SK-N-SH (cell line): ENCODE measurements around the gene ALOX5AP. TPM values are rescaled to one million over a fixed set of nuclear protein-coding genes. Genes with fewer than 3 reads are reported as not detected.
A peak's percentile ranks its signal among the peaks of the same experiment; 100 is the strongest.

ENCODE experiments used
- CTCF ChIA-PET: fragments of 300-600, 350-600 bp; formaldehyde crosslinking; extraction: SDS; loops from one replicate; lab custom pipeline; 2021; lab: Yijun Ruan, JAX
- POLR2A ChIA-PET: fragments of 350-600 bp; sonication (Branson Sonifier 250); formaldehyde crosslinking; extraction: SDS; loops from one replicate; lab custom pipeline; 2020; ENCODE audit warnings: antibody characterized with exemption, inconsistent platforms; lab: Yijun Ruan, JAX
- DNase-seq: peaks from one replicate; pipeline ENCODE4 v3.0.0; 2012
- H2AFZ ChIP-seq: fragments of 200-600 bp; sonication (generic); 2 replicates; pipeline ENCODE4 v1.8.1; 2016; ENCODE audit warnings: antibody characterized with exemption, mild to moderate bottlenecking, low read depth
- H3F3A ChIP-seq: fragments of 200-600 bp; sonication (generic); replicated peaks from 2 replicates; pipeline ENCODE3; 2016; ENCODE audit warnings: antibody characterized with exemption, mild to moderate bottlenecking; ENCODE audit not compliant: insufficient read depth
- H3K27ac ChIP-seq, 2 experiments: fragments of 200-500 bp in 1 of 2; fragments of 200-600 bp in 1 of 2; sonication (Bioruptor generic) in 1 of 2; sonication (generic), shearing (Covaris generic) in 1 of 2; 2 replicates each; pipeline versions ENCODE4 v1.5.1 to v1.6.1; 2014 to 2016; ENCODE audit warnings: low read depth in 2 of 2, inconsistent platforms in 1 of 2, low read length in 1 of 2, mild to moderate bottlenecking in 1 of 2, mixed read lengths in 1 of 2
- H3K27me3 ChIP-seq: fragments of 200-600 bp; sonication (generic), shearing (Covaris generic); 2 replicates; pipeline ENCODE4 v1.6.1; 2016; ENCODE audit warnings: mixed run types; ENCODE audit not compliant: insufficient read depth
- H3K36me3 ChIP-seq, 2 experiments: fragments of 200-500 bp in 1 of 2; fragments of 200-600 bp in 1 of 2; sonication (Bioruptor generic) in 1 of 2; sonication (generic) in 1 of 2; replicated peaks in 1 of 2; 2 replicates each; pipeline versions ENCODE3 to v1.5.1; 2014 to 2016; ENCODE audit warnings: low read length in 1 of 2, mild to moderate bottlenecking in 1 of 2; ENCODE audit not compliant: insufficient read depth in 2 of 2, control insufficient read depth in 1 of 2
- H3K4me1 ChIP-seq, 2 experiments: fragments of 200-500 bp in 1 of 2; fragments of 200-600 bp in 1 of 2; sonication (Bioruptor generic) in 1 of 2; sonication (generic), shearing (Covaris generic) in 1 of 2; 2 replicates each; pipeline versions ENCODE4 v1.5.1 to v1.6.1; 2014 to 2016; ENCODE audit warnings: low read depth in 1 of 2, low read length in 1 of 2, mixed run types in 1 of 2; ENCODE audit not compliant: insufficient read depth in 2 of 2, control insufficient read depth in 1 of 2
- H3K4me2 ChIP-seq: fragments of 200-600 bp; sonication (generic), shearing (Covaris generic); 2 replicates; pipeline ENCODE4 v1.6.1; 2017; ENCODE audit warnings: mixed run types
- H3K4me3 ChIP-seq, 2 experiments: fragments of 200-500 bp in 1 of 2; fragments of 200-600 bp in 1 of 2; sonication (Bioruptor generic) in 1 of 2; sonication (generic), shearing (Covaris generic) in 1 of 2; 2 replicates each; pipeline versions ENCODE4 v1.5.1 to v1.8.1; 2014 to 2016; ENCODE audit warnings: low read depth in 2 of 2, inconsistent platforms in 1 of 2, low read length in 1 of 2, mild to moderate bottlenecking in 1 of 2, mixed read lengths in 1 of 2, moderate library complexity in 1 of 2
- H3K79me2 ChIP-seq: fragments of 200-600 bp; sonication (generic); 2 replicates; pipeline ENCODE4 v1.8.1; 2017; ENCODE audit warnings: mild to moderate bottlenecking; ENCODE audit not compliant: insufficient read depth
- H3K9ac ChIP-seq: fragments of 200-600 bp; sonication (generic); 2 replicates; pipeline ENCODE4 v1.6.1; 2017; ENCODE audit warnings: mixed run types
- H3K9me2 ChIP-seq: fragments of 200-600 bp; sonication (generic); 2 replicates; pipeline ENCODE4 v1.6.1; 2017; ENCODE audit warnings: mixed run types
- H3K9me3 ChIP-seq: fragments of 200-600 bp; sonication (generic); 2 replicates; pipeline ENCODE4 v1.6.1; 2017; ENCODE audit warnings: mixed run types, mild to moderate bottlenecking, moderate library complexity
- H4K20me1 ChIP-seq: fragments of 200-600 bp; sonication (generic); 2 replicates; pipeline ENCODE4 v1.6.1; 2017; ENCODE audit warnings: mild to moderate bottlenecking, mixed run types; ENCODE audit not compliant: insufficient read depth
- CHD2 ChIP-seq: fragments of 150-350 bp; IDR thresholded peaks from 2 replicates; pipeline ENCODE4 v1.6.1; 2018; ENCODE audit warnings: low read length; ENCODE audit not compliant: partially characterized antibody
- IRF3 ChIP-seq: fragments of 150-350 bp; IDR thresholded peaks from 2 replicates; pipeline ENCODE4 v1.6.1; 2016; ENCODE audit warnings: mild to moderate bottlenecking, low read depth, low read length
- RAD21 ChIP-seq: IDR thresholded peaks from 2 replicates; pipeline ENCODE4 v1.6.1; 2012; ENCODE audit warnings: mild to moderate bottlenecking, low read length
- RCOR1 ChIP-seq: fragments of 150-350 bp; IDR thresholded peaks from 2 replicates; pipeline ENCODE4 v1.6.1; 2017; ENCODE audit warnings: antibody characterized with exemption, low read length
- SMC3 ChIP-seq: IDR thresholded peaks from 2 replicates; pipeline ENCODE4 v1.6.1; 2012; ENCODE audit warnings: low read depth, low read length, improper control_type of control experiment
- TAF1 ChIP-seq: IDR thresholded peaks from 2 replicates; pipeline ENCODE4 v1.6.1; 2012; ENCODE audit warnings: low read depth, mild to moderate bottlenecking, low read length, moderate library complexity, borderline replicate concordance
- TCF12 ChIP-seq: IDR thresholded peaks from 2 replicates; pipeline ENCODE4 v1.4.0; 2012
- WGBS: methylation state at CpG from one replicate; pipeline ENCODE4 v1.1.6; 2017; ENCODE audit warnings: low lambda C conversion rate; 5-methylcytosine and 5-hydroxymethylcytosine counted together
- polyA plus RNA-seq, 3 experiments: library from polyadenylated mRNA; depleted of rRNA; stranded (reverse); fragments of >200 nt; gene quantifications; 2 replicates each; pipeline ENCODE4 v1.2.3, GENCODE V29; 2012
- TF ChIP-seq, protein P1 (sequence below): IDR thresholded peaks from 2 replicates; pipeline ENCODE4 v1.6.1; 2012; ENCODE audit warnings: mild to moderate bottlenecking, low read depth, low read length, moderate library complexity
- TF ChIP-seq, protein P2 (sequence below): fragments of 200-600 bp; sonication (generic); IDR thresholded peaks from 2 replicates; pipeline ENCODE4 v1.6.1; 2017; ENCODE audit warnings: antibody characterized with exemption, mild to moderate bottlenecking, moderate library complexity
- TF ChIP-seq, protein P3 (sequence below): fragments of 150-350 bp; IDR thresholded peaks from 2 replicates; pipeline ENCODE4 v1.6.1; 2017; ENCODE audit warnings: antibody characterized with exemption, low read length, low read depth, borderline replicate concordance

ALOX5AP gene
- polyA plus RNA-seq, 1 of the 3 experiments (the other 2 are of a cell fraction): 1.3 TPM

- Histone ChIP-seq H3K9me3 (no peaks in the 10 kb centered on the region), H3K36me3 (no peaks in the 10 kb centered on the region), H2AFZ (peak overlapping the region; percentile 39; the same call in 1 of the 2 replicates), H4K20me1 (no peaks in the 10 kb centered on the region), H3K4me3 (peak overlapping the region in 1 of 2 experiments; percentile 17; a peak in 1 of 4 replicates), H3K27ac (no peak overlapping the region), H3K27me3 (no peaks in the 10 kb centered on the region), H3K9me2 (no peaks in the 10 kb centered on the region), H3K4me2 (no peak overlapping the region), H3K4me1 (peaks cover 19 to 24% of the 10 kb centered on the region in 2 experiments), H3F3A (peaks cover 16% of the 10 kb centered on the region), H3K79me2 (no peaks in the 10 kb centered on the region), H3K9ac (no peak overlapping the region)
- 39% methylated on average over 28 of the region's 32 CpGs for WGBS
- CTCF ChIA-PET: interaction anchor here (0.6 to 4.4 kb wide), 27 partner anchors 9 to 897 kb away, joined by 3 to 33 read pairs (median 5); partner anchors contain the start of gene USPL1
- POLR2A ChIA-PET: interaction anchor here (1.9 kb wide), 1 partner anchor 185 kb away, joined by 9 read pairs; the partner anchor contains the start of gene USPL1
- DNase-seq: peak; percentile 82
- peak; percentile 95 for TF ChIP-seq RAD21
- TF ChIP-seq TCF12: 0 out of 2 replicates have a peak, but pooled peaks have one; percentile 4
- TF ChIP-seq, protein P1, sequence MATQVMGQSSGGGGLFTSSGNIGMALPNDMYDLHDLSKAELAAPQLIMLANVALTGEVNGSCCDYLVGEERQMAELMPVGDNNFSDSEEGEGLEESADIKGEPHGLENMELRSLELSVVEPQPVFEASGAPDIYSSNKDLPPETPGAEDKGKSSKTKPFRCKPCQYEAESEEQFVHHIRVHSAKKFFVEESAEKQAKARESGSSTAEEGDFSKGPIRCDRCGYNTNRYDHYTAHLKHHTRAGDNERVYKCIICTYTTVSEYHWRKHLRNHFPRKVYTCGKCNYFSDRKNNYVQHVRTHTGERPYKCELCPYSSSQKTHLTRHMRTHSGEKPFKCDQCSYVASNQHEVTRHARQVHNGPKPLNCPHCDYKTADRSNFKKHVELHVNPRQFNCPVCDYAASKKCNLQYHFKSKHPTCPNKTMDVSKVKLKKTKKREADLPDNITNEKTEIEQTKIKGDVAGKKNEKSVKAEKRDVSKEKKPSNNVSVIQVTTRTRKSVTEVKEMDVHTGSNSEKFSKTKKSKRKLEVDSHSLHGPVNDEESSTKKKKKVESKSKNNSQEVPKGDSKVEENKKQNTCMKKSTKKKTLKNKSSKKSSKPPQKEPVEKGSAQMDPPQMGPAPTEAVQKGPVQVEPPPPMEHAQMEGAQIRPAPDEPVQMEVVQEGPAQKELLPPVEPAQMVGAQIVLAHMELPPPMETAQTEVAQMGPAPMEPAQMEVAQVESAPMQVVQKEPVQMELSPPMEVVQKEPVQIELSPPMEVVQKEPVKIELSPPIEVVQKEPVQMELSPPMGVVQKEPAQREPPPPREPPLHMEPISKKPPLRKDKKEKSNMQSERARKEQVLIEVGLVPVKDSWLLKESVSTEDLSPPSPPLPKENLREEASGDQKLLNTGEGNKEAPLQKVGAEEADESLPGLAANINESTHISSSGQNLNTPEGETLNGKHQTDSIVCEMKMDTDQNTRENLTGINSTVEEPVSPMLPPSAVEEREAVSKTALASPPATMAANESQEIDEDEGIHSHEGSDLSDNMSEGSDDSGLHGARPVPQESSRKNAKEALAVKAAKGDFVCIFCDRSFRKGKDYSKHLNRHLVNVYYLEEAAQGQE: 0 out of 2 replicates have a peak, but pooled peaks have one; percentile 22
- 0 out of 2 replicates have a peak, but pooled peaks have one; percentile 33 for TF ChIP-seq TAF1
- peak; percentile 36; the same call in 1 of the 2 replicates for TF ChIP-seq RCOR1
- TF ChIP-seq CHD2: no peak
- peak; percentile 91 for TF ChIP-seq SMC3
- TF ChIP-seq, protein P2, sequence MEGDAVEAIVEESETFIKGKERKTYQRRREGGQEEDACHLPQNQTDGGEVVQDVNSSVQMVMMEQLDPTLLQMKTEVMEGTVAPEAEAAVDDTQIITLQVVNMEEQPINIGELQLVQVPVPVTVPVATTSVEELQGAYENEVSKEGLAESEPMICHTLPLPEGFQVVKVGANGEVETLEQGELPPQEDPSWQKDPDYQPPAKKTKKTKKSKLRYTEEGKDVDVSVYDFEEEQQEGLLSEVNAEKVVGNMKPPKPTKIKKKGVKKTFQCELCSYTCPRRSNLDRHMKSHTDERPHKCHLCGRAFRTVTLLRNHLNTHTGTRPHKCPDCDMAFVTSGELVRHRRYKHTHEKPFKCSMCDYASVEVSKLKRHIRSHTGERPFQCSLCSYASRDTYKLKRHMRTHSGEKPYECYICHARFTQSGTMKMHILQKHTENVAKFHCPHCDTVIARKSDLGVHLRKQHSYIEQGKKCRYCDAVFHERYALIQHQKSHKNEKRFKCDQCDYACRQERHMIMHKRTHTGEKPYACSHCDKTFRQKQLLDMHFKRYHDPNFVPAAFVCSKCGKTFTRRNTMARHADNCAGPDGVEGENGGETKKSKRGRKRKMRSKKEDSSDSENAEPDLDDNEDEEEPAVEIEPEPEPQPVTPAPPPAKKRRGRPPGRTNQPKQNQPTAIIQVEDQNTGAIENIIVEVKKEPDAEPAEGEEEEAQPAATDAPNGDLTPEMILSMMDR: peak; percentile 89
- no peak for TF ChIP-seq IRF3
- TF ChIP-seq, protein P3, sequence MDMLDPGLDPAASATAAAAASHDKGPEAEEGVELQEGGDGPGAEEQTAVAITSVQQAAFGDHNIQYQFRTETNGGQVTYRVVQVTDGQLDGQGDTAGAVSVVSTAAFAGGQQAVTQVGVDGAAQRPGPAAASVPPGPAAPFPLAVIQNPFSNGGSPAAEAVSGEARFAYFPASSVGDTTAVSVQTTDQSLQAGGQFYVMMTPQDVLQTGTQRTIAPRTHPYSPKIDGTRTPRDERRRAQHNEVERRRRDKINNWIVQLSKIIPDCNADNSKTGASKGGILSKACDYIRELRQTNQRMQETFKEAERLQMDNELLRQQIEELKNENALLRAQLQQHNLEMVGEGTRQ: no peak
Measured at GRCh38 chr13:30802953-30803478, 67.7 kb downstream of the ALOX5AP start.
